Pancreas (tissue), 10 donors: ENCODE data around the gene PLD1. TPM values are rescaled to one million over a fixed set of nuclear protein-coding genes. Genes with fewer than 3 reads are reported as not detected.

Experiments used
- ATAC-seq, 4 donors: fragments of 200-7000 bp; cut with Tn5 transposase; one replicate each; pipeline versions ENCODE4 v1.8.0 to v1.9.1; 2020; ENCODE audit warnings: mild to moderate bottlenecking in 4 of 4, moderate library complexity in 4 of 4
- DNase-seq, 6 donors: peaks; one replicate each; pipeline ENCODE4 v3.0.0-alpha.2; 2020
- FAIRE-seq: peaks from 2 replicates; lab custom pipeline; 2012; peaks lifted over from hg19 to GRCh38; lab: Jason Lieb, UNC
- H3K27ac ChIP-seq, 4 donors: fragments of 200-600 bp; sonication (generic); 1 replicate in 3 of 4; 2 replicates in 1 of 4; pipeline versions ENCODE4 v1.5.0 to v1.8.0; 2020
- H3K27me3 ChIP-seq, 4 donors: fragments of 200-600 bp; one replicate each; pipeline ENCODE4 v1.8.0; 2021
- H3K36me3 ChIP-seq, 3 donors: fragments of 200-600 bp; sonication (generic) in 1 of 3; one replicate each; pipeline versions ENCODE4 v1.5.0 to v1.8.0; 2020 to 2021
- H3K4me1 ChIP-seq, 3 donors: fragments of 200-600 bp; one replicate each; pipeline ENCODE4 v1.8.0; 2021
- H3K4me3 ChIP-seq, 4 donors: fragments of 200-600 bp; sonication (generic) in 2 of 4; one replicate each; pipeline versions ENCODE4 v1.5.0 to v1.8.0; 2020 to 2021
- H3K9me3 ChIP-seq, 4 donors: fragments of 200-600 bp; one replicate each; pipeline ENCODE4 v1.8.0; 2021
- WGBS, 2 donors: extraction: QIAGEN DNeasy Blood & Tissue Kit; methylation state at CpG; one replicate each; pipeline ENCODE4 v1.1.7; 2013; 5-methylcytosine and 5-hydroxymethylcytosine counted together
- intact Hi-C, 3 donors: fragments of 100-400 bp; cut with DNase I; formaldehyde crosslinking; loops; one replicate each; pipeline versions ENCODE4 v1.11.1 to v1.14.2; 2022
- polyA plus RNA-seq, 2 donors: library from polyadenylated mRNA; stranded (reverse); fragments of 200-250 nt; gene quantifications; one replicate each; pipeline ENCODE4 v1.2.3, GENCODE V29; 2013
- total RNA-seq, 6 donors: library from RNA; stranded (reverse); fragmentation: NEBNext Ultra II Directional in 4 of 6; extraction: Animal tissue kit (Norgen Biotek cat#: 25700) in 4 of 6; gene quantifications; one replicate each; pipeline versions ENCODE4 v1.2.1 to v1.2.4, GENCODE V29; 2021 to 2023
- TF ChIP-seq, protein P1 (sequence below), 4 donors: fragments of 200-600 bp; sonication (generic) in 3 of 4; IDR thresholded peaks; one replicate each; pipeline versions ENCODE4 v1.5.0 to v1.8.0; 2021; ENCODE audit warnings: antibody characterized with exemption in 4 of 4
- donor health status: healthy with polysubstance abuse.
- donor health status: DM: no; HTN: no; CAD: no; lungs with moderate emphysema.
- donor health status: DM: no; HTN: no; CAD: no.
- donor health status: control.
- donor health status: control.
- donor health status: Bipolar disorder and iron deficiency.
- donor health status: DM: yes; HTN: yes; CAD: no.
- donor health status: DM: no; HTN: no; CAD: no.
- donor health status: DM: no; HTN: no; CAD: no.
- donor health status: DM: yes; HTN: yes; CAD: no.

Gene PLD1
- total and polyA plus RNA-seq, 8 donors: 14.7 to 62.1 (median 33.7) TPM

DNA sequence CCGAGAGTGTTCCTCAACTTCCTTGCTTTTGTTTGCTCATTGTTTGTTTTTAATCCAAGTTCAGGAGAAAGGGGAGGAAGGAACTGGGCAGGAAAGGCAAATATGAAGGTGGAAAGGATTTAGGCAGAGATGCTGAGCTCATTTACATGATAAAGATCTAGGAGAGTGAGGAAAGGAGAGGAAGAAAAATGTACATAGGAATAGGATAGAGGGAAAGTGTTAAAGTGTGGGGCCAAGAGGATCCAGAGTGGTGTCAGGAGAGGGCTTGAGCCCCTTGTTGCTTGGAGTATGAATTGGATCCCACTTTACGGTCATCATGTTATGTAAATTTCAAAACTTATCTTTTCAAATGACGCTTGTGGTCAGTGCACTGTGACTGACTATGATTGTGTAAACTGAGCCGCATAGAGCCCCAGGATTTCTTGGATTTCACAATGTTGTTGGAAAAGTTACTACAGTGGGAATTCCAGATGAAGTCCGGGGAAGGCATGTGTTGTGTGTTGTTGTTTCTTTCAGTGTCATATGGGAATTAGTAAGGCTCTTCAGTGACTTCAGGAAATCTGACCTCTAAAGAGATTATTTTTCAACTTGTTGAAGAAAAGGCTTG is 15.0 kb upstream of the PLD1 start:
- peaks cover 0 to 26% (median 6%) of the 10 kb centered on the region in 3 donors for H3K4me1 ChIP-seq
- H3K4me3 ChIP-seq: no peak overlapping the region
- H3K36me3 ChIP-seq: no peaks in the 10 kb centered on the region
- TF ChIP-seq, protein P1, sequence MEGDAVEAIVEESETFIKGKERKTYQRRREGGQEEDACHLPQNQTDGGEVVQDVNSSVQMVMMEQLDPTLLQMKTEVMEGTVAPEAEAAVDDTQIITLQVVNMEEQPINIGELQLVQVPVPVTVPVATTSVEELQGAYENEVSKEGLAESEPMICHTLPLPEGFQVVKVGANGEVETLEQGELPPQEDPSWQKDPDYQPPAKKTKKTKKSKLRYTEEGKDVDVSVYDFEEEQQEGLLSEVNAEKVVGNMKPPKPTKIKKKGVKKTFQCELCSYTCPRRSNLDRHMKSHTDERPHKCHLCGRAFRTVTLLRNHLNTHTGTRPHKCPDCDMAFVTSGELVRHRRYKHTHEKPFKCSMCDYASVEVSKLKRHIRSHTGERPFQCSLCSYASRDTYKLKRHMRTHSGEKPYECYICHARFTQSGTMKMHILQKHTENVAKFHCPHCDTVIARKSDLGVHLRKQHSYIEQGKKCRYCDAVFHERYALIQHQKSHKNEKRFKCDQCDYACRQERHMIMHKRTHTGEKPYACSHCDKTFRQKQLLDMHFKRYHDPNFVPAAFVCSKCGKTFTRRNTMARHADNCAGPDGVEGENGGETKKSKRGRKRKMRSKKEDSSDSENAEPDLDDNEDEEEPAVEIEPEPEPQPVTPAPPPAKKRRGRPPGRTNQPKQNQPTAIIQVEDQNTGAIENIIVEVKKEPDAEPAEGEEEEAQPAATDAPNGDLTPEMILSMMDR (IDR thresholded peaks at IDR 0.05): no peak
- intact Hi-C loops: no loop called here
- DNase-seq: no peak
- no peak overlapping the region for H3K27ac ChIP-seq
- no peaks in the 10 kb centered on the region for H3K9me3 ChIP-seq
- no peak for FAIRE-seq
- WGBS, 2 donors: 48 to 56% methylated on average over 5 of the region's 5 CpGs
- peak in 2 of 4 donors; percentile 22 to 23 for ATAC-seq
- H3K27me3 ChIP-seq: no peaks in the 10 kb centered on the region

DNA sequence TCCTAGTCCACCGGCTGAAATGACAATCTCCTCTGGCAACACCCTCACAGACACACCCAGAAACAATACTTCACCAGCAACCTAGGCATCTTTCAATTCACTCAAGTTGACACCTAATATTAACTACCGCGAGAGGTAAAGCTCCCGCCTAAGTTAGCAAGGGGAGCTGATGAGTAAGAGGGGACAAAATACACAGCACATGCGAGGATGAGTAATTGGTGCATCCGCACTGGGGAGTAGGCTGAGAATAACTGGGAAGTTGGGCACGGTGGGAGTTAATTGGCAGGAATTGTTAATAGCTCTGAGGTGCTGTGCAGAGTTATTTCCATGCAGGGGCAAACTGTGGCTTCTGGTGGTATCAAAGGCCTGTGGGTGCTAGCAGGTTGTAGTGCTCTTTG is 14.5 kb upstream of the PLD1 start:
- intact Hi-C loops: no loop called here
- DNase-seq: no peak
- H3K36me3 ChIP-seq: no peaks in the 10 kb centered on the region
- no peak overlapping the region for H3K27ac ChIP-seq
- WGBS, 2 donors: 85 to 91% methylated on average over 7 of the region's 7 CpGs
- H3K9me3 ChIP-seq: no peaks in the 10 kb centered on the region
- H3K4me3 ChIP-seq: no peak overlapping the region
- ATAC-seq: no peak
- H3K27me3 ChIP-seq: no peaks in the 10 kb centered on the region
- no peak for FAIRE-seq
- H3K4me1 ChIP-seq: peaks cover 0 to 21% (median under 1%) of the 10 kb centered on the region in 3 donors
- TF ChIP-seq, protein P1 (IDR thresholded peaks at IDR 0.05): no peak

DNA sequence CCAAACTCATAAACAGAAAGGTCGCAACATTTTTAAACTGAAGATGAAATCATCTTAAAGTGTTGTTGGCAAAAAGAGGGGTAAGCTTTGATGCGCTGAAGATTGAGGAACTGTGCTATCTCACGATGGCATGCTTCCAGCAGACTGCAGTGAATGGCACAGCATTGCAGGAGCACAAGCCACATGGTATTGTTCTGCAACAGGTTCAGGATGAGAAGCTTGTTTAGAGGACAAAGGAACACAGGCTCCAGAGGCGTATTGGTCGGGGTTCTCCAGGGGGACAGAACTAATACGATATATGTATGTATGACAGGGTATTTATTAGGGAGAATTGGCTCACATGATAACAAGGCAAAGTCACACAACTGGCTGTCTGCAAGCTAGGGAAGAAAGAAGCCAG is 13.8 kb upstream of the PLD1 start:
- no peak overlapping the region for H3K4me3 ChIP-seq
- TF ChIP-seq, protein P1 (IDR thresholded peaks at IDR 0.05): no peak
- DNase-seq (no peak), ATAC-seq (peak in 2 of 4 donors; percentile 35 to 47), FAIRE-seq (no peak)
- no peaks in the 10 kb centered on the region for H3K36me3 ChIP-seq
- intact Hi-C loops: no loop called here
- peaks cover 0 to 14% (median 0%) of the 10 kb centered on the region in 3 donors for H3K4me1 ChIP-seq
- H3K27ac ChIP-seq: no peak overlapping the region
- no peaks in the 10 kb centered on the region for H3K9me3 ChIP-seq
- H3K27me3 ChIP-seq: no peaks in the 10 kb centered on the region
- 84 to 87% methylated on average over 6 of the region's 6 CpGs for WGBS, 2 donors

DNA sequence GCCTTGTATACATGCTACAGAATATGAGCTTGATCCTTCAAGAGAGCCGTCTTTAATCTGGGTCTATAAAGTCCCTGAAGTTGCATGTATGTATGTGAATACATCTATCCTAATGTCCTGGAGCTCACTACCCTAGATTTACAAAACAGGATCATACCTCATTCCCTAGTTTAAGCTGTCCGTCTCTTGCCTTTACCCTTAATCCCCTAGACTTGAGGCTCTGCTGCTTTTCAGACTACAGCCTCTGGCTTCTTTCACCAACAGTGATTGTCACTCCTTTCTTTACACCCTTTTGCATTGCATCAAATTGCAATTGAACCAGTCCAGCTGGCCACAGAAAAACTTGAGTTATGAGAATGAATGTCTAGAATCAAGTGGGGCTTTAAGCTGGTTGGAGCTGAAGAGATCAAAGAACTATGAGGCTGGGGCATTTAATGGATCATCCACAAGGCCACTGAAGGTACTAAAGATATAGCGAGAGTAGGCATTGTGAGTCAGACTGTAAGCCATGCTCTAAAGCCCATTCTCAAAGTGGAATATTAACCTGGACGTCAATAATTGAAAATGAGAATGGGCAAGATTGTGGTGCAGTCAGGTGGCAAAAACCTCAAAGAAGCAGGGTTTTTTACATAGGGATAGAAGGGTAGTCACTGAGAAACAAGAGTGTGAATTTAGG is 12.3 kb upstream of the PLD1 start:
- no peak for DNase-seq
- Histone ChIP-seq H3K27me3 (no peaks in the 10 kb centered on the region), H3K36me3 (no peaks in the 10 kb centered on the region), H3K4me1 (peaks cover 0 to 8% (median 0%) of the 10 kb centered on the region in 3 donors), H3K27ac (no peak overlapping the region), H3K4me3 (no peak overlapping the region), H3K9me3 (no peaks in the 10 kb centered on the region)
- no peak for FAIRE-seq
- no peak for ATAC-seq
- WGBS, 2 donors: 49 to 68% methylated on average over 4 of the region's 4 CpGs
- TF ChIP-seq, protein P1 (IDR thresholded peaks at IDR 0.05): no peak
- intact Hi-C loops: no loop called here
